GM18858 (cell line): ENCODE results near the gene LIFR.
"Not testable (repeated sequence)": the region's sequence is repeated elsewhere in the genome, so short reads cannot be mapped to it uniquely, and the experiment has no call there.

Experiments
- ATAC-seq: cut with Tn5 transposase; IDR thresholded peaks from one replicate; pipeline ENCODE4 v1.9.1; 2021; ENCODE audit not compliant: unreplicated experiment

Gene LIFR

GRCh38 chr5:38581597-38581996 lies 25.2 kb upstream of the LIFR start:
- no peak for ATAC-seq

GRCh38 chr5:38579105-38579504 lies 22.7 kb upstream of the LIFR start:
- no peak for ATAC-seq

- no peak for ATAC-seq
Measured at GRCh38 chr5:38576961-38577684, 20.7 kb upstream of the LIFR start.

GRCh38 chr5:38576442-38576841 lies 20.0 kb upstream of the LIFR start:
- ATAC-seq: no peak

- no peak for ATAC-seq
Measured at GRCh38 chr5:38575476-38575875, 19.0 kb upstream of the LIFR start.

- no peak for ATAC-seq
Measured at GRCh38 chr5:38574009-38574408, 17.6 kb upstream of the LIFR start.

GRCh38 chr5:38573521-38573920 lies 17.1 kb upstream of the LIFR start:
- ATAC-seq: no peak

GRCh38 chr5:38569180-38569579 lies 12.7 kb upstream of the LIFR start:
- no peak for ATAC-seq

- ATAC-seq: not testable (repeated sequence)
Measured at GRCh38 chr5:38567306-38567705, 10.9 kb upstream of the LIFR start.

GRCh38 chr5:38563624-38564023 lies 7.2 kb upstream of the LIFR start:
- ATAC-seq: no peak

- ATAC-seq: no peak
Measured at GRCh38 chr5:38562444-38563210, 6.2 kb upstream of the LIFR start.

GRCh38 chr5:38559428-38559827 lies 3.0 kb upstream of the LIFR start:
- ATAC-seq: no peak

- ATAC-seq: no peak
Measured at GRCh38 chr5:38557792-38558191, 1.3 kb upstream of the LIFR start.

GRCh38 chr5:38557308-38557710 lies 863 bp upstream of the LIFR start:
- ATAC-seq: no peak

GRCh38 chr5:38556088-38556598 lies 303 bp downstream of the LIFR start:
- no peak for ATAC-seq

- ATAC-seq: no peak
Measured at GRCh38 chr5:38555354-38556087, 925 bp downstream of the LIFR start.

GRCh38 chr5:38554861-38555260 lies 1.6 kb downstream of the LIFR start:
- no peak for ATAC-seq

- no peak for ATAC-seq
Measured at GRCh38 chr5:38554403-38554802, 2.0 kb downstream of the LIFR start.

GRCh38 chr5:38553001-38553521 lies 3.4 kb downstream of the LIFR start:
- no peak for ATAC-seq

GRCh38 chr5:38551030-38552017 lies 5.1 kb downstream of the LIFR start:
- peak; percentile 66 for ATAC-seq
